OCI-LY7 (cell line): Measurements from ENCODE around the gene OLFM3.

Experiments
- EZH2phosphoT487 ChIP-seq: fragments of 200-600 bp; sonication (generic); IDR thresholded peaks from 2 replicates; pipeline ENCODE4 v1.6.1; 2018; ENCODE audit warnings: low read depth, borderline replicate concordance, mild to moderate bottlenecking, mixed run types, antibody characterized with exemption, low read length, moderate library complexity, mixed read lengths
- TF ChIP-seq, protein P1 (sequence below): fragments of 200-600 bp; sonication (generic); conservative IDR thresholded peaks from 2 replicates; pipeline ENCODE4 v1.5.1; 2014; ENCODE audit warnings: mild to moderate bottlenecking, antibody characterized with exemption, low read length, moderate library complexity, mixed read lengths

DNA sequence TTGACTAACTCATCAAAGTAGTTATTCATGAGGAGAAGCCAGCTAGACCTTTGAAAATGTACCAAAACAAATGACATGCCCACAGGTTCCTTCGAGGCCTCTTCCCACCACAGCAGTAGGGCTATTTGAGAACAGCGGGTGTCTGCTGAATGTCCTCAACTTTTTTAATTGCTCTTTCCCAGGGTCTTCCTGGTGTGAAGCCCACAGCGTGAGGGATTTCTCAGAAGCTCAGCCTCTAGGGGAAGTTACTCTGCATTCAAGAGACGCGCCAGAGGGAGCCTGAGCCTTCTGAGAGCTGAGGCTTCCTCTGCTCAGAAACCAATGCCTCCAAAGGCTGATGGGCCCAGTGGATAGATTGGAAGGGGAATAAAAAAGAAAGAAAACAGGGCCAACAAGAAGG is 153.6 kb downstream of the OLFM3 start:
- TF ChIP-seq, protein P1, sequence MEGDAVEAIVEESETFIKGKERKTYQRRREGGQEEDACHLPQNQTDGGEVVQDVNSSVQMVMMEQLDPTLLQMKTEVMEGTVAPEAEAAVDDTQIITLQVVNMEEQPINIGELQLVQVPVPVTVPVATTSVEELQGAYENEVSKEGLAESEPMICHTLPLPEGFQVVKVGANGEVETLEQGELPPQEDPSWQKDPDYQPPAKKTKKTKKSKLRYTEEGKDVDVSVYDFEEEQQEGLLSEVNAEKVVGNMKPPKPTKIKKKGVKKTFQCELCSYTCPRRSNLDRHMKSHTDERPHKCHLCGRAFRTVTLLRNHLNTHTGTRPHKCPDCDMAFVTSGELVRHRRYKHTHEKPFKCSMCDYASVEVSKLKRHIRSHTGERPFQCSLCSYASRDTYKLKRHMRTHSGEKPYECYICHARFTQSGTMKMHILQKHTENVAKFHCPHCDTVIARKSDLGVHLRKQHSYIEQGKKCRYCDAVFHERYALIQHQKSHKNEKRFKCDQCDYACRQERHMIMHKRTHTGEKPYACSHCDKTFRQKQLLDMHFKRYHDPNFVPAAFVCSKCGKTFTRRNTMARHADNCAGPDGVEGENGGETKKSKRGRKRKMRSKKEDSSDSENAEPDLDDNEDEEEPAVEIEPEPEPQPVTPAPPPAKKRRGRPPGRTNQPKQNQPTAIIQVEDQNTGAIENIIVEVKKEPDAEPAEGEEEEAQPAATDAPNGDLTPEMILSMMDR, result no peak
- no peak for TF ChIP-seq EZH2phosphoT487
